ENCODE measurements around the gene TMEM17.

Gene TMEM17

DNA sequence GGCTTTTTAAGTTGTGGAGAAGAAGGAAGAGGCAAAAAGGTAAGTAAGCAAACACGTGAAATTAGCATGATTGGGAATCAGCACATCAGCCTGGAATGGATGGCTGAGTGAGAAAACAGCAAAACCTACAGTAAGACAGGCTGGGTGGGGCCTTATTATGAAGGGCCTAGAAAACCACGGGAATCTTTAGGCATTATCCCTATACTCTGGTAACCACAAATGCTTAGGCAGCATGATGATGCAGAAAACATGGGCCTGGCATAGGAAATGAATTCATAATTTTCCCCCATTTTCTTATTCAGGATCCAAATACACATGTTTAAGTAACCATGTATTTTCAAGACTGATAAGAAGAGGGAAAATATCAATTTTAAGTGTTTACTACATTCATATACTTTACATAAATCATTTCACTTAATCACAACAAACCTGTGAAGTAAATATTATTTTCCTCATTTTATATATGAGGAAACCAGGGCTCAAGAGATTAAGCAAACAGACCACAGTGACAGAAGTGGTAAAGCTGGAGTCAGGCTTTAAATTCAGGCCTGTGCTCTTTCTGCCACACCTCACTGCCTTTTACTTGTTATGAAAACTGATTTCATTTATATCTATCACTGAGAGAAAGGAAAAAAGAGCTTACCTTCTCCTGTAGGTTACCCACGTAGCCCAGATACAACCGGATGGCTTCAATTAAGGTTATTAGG is 4.0 kb downstream of the TMEM17 start:
- Histone ChIP-seq H3K9me2 (replicated peaks; ENCODE audit: control insufficient read depth, low read length) (no peaks in the 10 kb centered on the region), H3K27ac (ENCODE audit: low read depth, low read length) (no peak overlapping the region), H3K4me3 (ENCODE audit: low read length) (no peak overlapping the region), H3K79me2 (ENCODE audit: control insufficient read depth, low read length) (no peaks in the 10 kb centered on the region), H3K9me3 (ENCODE audit: control insufficient read depth, insufficient read depth, low read length) (no peaks in the 10 kb centered on the region), H3K4me1 (ENCODE audit: control insufficient read depth, low read length) (peaks cover 8% of the 10 kb centered on the region; the same call in 1 of the 2 replicates), H4K20me1 (ENCODE audit: control insufficient read depth, insufficient read depth, low read depth, low read length) (no peaks in the 10 kb centered on the region), H3K4me2 (ENCODE audit: low read length) (no peak overlapping the region), H3K27me3 (ENCODE audit: control insufficient read depth, low read length) (no peaks in the 10 kb centered on the region), H3F3A (ENCODE audit: control insufficient read depth, insufficient read depth) (0 out of 2 replicates have a peak, but pooled peaks cover 4% of the 10 kb centered on the region), H3K36me3 (ENCODE audit: control insufficient read depth, low read length) (no peaks in the 10 kb centered on the region)
- TF ChIP-seq EZH2phosphoT487 (IDR thresholded peaks at IDR 0.05; ENCODE audit: borderline replicate concordance, low read length): no peak
- TF ChIP-seq, protein P1, sequence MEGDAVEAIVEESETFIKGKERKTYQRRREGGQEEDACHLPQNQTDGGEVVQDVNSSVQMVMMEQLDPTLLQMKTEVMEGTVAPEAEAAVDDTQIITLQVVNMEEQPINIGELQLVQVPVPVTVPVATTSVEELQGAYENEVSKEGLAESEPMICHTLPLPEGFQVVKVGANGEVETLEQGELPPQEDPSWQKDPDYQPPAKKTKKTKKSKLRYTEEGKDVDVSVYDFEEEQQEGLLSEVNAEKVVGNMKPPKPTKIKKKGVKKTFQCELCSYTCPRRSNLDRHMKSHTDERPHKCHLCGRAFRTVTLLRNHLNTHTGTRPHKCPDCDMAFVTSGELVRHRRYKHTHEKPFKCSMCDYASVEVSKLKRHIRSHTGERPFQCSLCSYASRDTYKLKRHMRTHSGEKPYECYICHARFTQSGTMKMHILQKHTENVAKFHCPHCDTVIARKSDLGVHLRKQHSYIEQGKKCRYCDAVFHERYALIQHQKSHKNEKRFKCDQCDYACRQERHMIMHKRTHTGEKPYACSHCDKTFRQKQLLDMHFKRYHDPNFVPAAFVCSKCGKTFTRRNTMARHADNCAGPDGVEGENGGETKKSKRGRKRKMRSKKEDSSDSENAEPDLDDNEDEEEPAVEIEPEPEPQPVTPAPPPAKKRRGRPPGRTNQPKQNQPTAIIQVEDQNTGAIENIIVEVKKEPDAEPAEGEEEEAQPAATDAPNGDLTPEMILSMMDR (IDR thresholded peaks at IDR 0.05; ENCODE audit: low read depth, low read length, poor library complexity, severe bottlenecking): no peak

DNA sequence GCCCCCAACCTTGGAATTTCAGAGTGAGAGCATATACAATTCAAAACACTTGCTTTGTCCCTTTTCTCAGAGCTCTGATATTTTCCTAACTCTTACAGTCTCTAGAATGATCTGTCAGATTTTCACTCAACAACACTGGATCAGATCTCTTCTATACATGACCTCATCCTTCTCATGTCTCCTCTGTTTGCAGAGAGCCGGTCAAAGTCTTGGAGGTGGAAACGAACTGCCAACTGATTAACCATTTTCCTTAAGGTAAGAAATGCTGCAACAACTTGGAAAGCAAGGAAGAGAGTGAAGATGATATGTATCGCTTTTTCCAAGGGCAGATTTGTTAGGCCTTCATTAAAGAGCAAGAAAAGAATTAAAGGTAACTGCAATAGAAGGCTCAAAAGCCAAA is 4.9 kb downstream of the TMEM17 start:
- Histone ChIP-seq H3F3A (ENCODE audit: control insufficient read depth, insufficient read depth) (0 out of 2 replicates have a peak, but pooled peaks cover 4% of the 10 kb centered on the region), H3K4me2 (ENCODE audit: low read length) (no peak overlapping the region), H3K4me1 (ENCODE audit: control insufficient read depth, low read length) (peaks cover 8% of the 10 kb centered on the region; the same call in 1 of the 2 replicates), H3K9me2 (replicated peaks; ENCODE audit: control insufficient read depth, low read length) (no peaks in the 10 kb centered on the region), H3K9me3 (ENCODE audit: control insufficient read depth, insufficient read depth, low read length) (no peaks in the 10 kb centered on the region), H4K20me1 (ENCODE audit: control insufficient read depth, insufficient read depth, low read depth, low read length) (no peaks in the 10 kb centered on the region), H3K4me3 (ENCODE audit: low read length) (no peak overlapping the region), H3K79me2 (ENCODE audit: control insufficient read depth, low read length) (no peaks in the 10 kb centered on the region), H3K27me3 (ENCODE audit: control insufficient read depth, low read length) (no peaks in the 10 kb centered on the region), H3K27ac (ENCODE audit: low read depth, low read length) (no peak overlapping the region), H3K36me3 (ENCODE audit: control insufficient read depth, low read length) (no peaks in the 10 kb centered on the region)
- TF ChIP-seq EZH2phosphoT487 (IDR thresholded peaks at IDR 0.05; ENCODE audit: borderline replicate concordance, low read length): no peak
- TF ChIP-seq, protein P1 (IDR thresholded peaks at IDR 0.05; ENCODE audit: low read depth, low read length, poor library complexity, severe bottlenecking): no peak

DNA sequence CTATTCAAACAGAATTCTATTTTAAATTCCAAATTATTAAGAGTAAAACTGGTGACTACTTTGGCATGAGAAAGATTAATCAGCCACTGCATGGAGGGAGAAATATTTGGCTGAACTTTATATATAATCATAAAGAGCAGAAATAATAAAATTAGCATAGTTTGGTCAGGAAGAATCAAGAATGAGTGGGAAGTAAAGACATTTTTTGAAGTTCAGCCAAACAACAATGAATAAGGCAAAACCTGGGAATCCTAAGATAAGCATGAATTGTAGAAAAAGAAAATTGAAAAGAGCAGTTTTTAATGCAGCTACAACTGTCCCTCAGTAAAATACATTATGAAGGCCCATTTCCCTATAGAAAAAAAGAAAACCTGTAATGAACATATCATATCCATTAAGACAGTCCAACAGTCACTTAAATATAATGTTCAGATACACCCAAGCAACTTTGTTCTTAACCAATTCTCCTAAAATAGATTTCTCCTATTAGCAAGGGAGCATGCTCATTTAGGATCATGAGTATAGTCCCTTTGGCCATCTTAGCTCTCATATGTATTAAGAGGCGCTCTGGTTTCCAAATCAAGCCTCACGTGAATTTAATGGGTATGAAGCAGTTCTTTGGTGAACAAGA is 6.5 kb downstream of the TMEM17 start:
- TF ChIP-seq EZH2phosphoT487 (IDR thresholded peaks at IDR 0.05; ENCODE audit: borderline replicate concordance, low read length): no peak
- TF ChIP-seq, protein P1 (IDR thresholded peaks at IDR 0.05; ENCODE audit: low read depth, low read length, poor library complexity, severe bottlenecking): no peak
- Histone ChIP-seq H3K4me2 (ENCODE audit: low read length) (no peak overlapping the region), H4K20me1 (ENCODE audit: control insufficient read depth, insufficient read depth, low read depth, low read length) (no peaks in the 10 kb centered on the region), H3K27ac (ENCODE audit: low read depth, low read length) (no peak overlapping the region), H3K4me3 (ENCODE audit: low read length) (no peak overlapping the region), H3K9me3 (ENCODE audit: control insufficient read depth, insufficient read depth, low read length) (no peaks in the 10 kb centered on the region), H3F3A (ENCODE audit: control insufficient read depth, insufficient read depth) (0 out of 2 replicates have a peak, but pooled peaks cover 4% of the 10 kb centered on the region), H3K79me2 (ENCODE audit: control insufficient read depth, low read length) (no peaks in the 10 kb centered on the region), H3K27me3 (ENCODE audit: control insufficient read depth, low read length) (no peaks in the 10 kb centered on the region), H3K4me1 (ENCODE audit: control insufficient read depth, low read length) (no peaks in the 10 kb centered on the region), H3K9me2 (replicated peaks; ENCODE audit: control insufficient read depth, low read length) (no peaks in the 10 kb centered on the region), H3K36me3 (ENCODE audit: control insufficient read depth, low read length) (no peaks in the 10 kb centered on the region)
